ENCODE data around the gene LRP2.
A peak's percentile ranks its signal among the peaks of the same experiment; 100 is the strongest.
"Not testable (repeated sequence)": the region's sequence is repeated elsewhere in the genome, so short reads cannot be mapped to it uniquely, and the experiment has no call there.

The LRP2 gene

GRCh38 chr2:169362118-169362893 is at the start of gene LRP2:
TSS of gene LRP2 (minus strand) at chr2:169362534. CDS start at chr2:169362399, 135 bp downstream.
- FAIRE-seq: no peak

GRCh38 chr2:169406891-169407290 is 44.6 kb upstream of the LRP2 start:
- no peak for FAIRE-seq

- not testable (repeated sequence) for FAIRE-seq
These were observed 37.2 kb upstream of the LRP2 start for GRCh38 chr2:169399491-169399890.

GRCh38 chr2:169397697-169398096 is 35.4 kb upstream of the LRP2 start:
- peak; percentile 89 for FAIRE-seq

- no peak for FAIRE-seq
These were observed 33.6 kb upstream of the LRP2 start for GRCh38 chr2:169395821-169396374.

- FAIRE-seq: no peak
These were observed 30.8 kb upstream of the LRP2 start for GRCh38 chr2:169393068-169393590.

- no peak for FAIRE-seq
These were observed 28.9 kb upstream of the LRP2 start for GRCh38 chr2:169391236-169391635.

- no peak for FAIRE-seq
These were observed 25.8 kb upstream of the LRP2 start for GRCh38 chr2:169388161-169388560.

GRCh38 chr2:169386722-169387121 is 24.4 kb upstream of the LRP2 start:
- FAIRE-seq: no peak

GRCh38 chr2:169384816-169385215 is 22.5 kb upstream of the LRP2 start:
- FAIRE-seq: no peak

GRCh38 chr2:169372561-169372960 is 10.2 kb upstream of the LRP2 start:
- FAIRE-seq: no peak

- FAIRE-seq: no peak
These were observed 3.7 kb upstream of the LRP2 start for GRCh38 chr2:169366066-169366465.

GRCh38 chr2:169365029-169365480 is 2.7 kb upstream of the LRP2 start:
- no peak for FAIRE-seq

GRCh38 chr2:169363560-169364150 is 1.3 kb upstream of the LRP2 start:
- no peak for FAIRE-seq

- no peak for FAIRE-seq
These were observed 693 bp upstream of the LRP2 start for GRCh38 chr2:169362894-169363559.

- no peak for FAIRE-seq
These were observed 622 bp downstream of the LRP2 start for GRCh38 chr2:169361706-169362117.

GRCh38 chr2:169360984-169361705 is 1.2 kb downstream of the LRP2 start:
- no peak for FAIRE-seq

GRCh38 chr2:169358016-169358415 is 4.3 kb downstream of the LRP2 start:
- no peak for FAIRE-seq

GRCh38 chr2:169354244-169354643 is 8.1 kb downstream of the LRP2 start:
- FAIRE-seq: no peak

GRCh38 chr2:169351725-169352124 is 10.6 kb downstream of the LRP2 start:
- FAIRE-seq: no peak

- no peak for FAIRE-seq
These were observed 12.8 kb downstream of the LRP2 start for GRCh38 chr2:169349535-169349934.

GRCh38 chr2:169348321-169349024 is 13.9 kb downstream of the LRP2 start:
- no peak for FAIRE-seq

Measured in A204.1 (cell line).